Measurements from ENCODE around the gene PKIG.
"Not testable (repeated sequence)": the region's sequence is repeated elsewhere in the genome, so short reads cannot be mapped to it uniquely, and the experiment has no call there.

PKIG gene

DNA sequence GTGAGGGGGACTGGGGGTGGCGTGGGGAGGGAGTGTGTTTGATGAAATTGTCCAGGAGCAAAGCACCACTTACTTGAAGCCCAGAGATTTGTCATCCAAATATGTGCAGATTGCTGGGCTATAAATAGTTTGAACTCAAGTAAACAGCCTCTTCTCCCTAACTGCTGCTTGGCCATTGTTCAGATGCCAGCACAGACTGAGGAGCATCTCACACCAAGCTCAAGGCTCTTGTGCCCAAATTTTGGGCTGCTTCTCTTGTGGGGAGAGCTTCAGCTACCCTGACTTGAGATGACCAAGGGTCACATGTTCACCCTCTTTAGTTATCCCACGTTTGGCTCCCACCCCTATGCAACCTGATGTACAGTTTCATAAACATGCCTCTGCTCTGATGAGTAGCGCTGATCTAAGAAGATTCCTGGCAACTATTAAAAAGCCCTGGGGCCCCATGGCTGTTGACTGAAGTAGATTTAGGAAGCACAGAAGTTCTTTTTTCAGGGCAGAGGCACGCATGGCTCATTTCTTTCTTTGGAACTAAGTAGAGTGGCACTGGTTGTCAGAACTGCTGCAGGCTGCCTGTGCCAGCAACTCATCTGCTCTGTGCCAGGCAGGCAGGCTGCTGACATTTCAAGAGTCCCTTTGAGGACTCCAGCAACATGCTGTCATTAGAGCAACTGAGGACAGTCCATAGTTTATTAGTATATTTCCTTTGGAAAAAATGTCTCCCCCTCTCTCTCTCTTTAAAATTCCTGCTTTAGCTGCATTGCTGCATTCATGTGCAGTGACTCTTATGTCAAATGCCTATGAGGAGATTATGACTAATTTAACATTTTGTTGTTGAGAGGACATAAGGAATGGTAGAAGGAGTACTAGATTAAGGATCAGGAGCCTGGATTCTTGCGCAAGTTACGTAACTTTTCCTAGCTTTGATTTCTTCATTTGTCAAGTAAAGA, 9.6 kb upstream of the PKIG start:
- peak; percentile 53 for DNase-seq

- no peak for DNase-seq
Observed at GRCh38 chr20:44573501-44573869, 8.9 kb upstream of the PKIG start.

DNA sequence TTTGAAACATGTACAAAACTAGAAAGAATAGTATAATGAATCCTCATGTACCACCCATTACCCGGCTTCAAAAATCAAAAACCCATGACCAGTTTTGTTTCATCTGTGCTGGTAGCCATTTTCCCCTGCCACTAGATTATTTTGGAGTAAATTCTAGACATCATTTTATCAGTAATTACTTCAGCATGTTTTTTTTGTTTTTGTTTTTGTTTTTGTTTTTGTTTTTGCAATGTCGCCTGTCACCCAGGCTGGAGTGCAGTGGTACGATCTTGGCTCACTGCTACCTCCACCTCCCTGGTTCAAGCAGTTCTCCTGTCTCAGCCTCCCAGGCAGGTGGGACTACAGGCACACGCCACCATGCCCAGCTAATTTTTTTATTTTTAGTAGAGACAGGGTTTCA, 8.0 kb upstream of the PKIG start:
- DNase-seq, result no peak

DNA sequence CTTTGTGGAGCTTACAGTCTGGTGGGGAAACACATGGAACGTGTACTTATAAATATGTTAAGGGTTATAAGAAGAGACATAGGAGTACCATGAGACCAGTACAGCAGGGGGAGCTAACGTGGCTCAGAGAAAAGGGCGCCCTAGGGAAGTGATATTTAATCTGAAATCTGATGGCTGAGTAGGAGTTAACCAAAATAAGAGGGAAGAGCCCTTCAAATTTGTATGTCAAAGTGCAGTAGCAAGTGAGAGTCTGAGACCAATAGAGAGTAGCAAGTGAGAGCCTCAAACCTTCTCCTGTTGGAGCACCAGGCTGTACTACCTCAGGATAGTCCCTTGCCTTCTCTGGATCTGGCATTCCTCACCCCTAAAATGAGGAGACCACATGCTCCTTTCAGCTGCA, 6.1 kb upstream of the PKIG start:
- DNase-seq, result no peak

- no peak for DNase-seq
Observed at GRCh38 chr20:44579313-44580081, 2.9 kb upstream of the PKIG start.

DNA sequence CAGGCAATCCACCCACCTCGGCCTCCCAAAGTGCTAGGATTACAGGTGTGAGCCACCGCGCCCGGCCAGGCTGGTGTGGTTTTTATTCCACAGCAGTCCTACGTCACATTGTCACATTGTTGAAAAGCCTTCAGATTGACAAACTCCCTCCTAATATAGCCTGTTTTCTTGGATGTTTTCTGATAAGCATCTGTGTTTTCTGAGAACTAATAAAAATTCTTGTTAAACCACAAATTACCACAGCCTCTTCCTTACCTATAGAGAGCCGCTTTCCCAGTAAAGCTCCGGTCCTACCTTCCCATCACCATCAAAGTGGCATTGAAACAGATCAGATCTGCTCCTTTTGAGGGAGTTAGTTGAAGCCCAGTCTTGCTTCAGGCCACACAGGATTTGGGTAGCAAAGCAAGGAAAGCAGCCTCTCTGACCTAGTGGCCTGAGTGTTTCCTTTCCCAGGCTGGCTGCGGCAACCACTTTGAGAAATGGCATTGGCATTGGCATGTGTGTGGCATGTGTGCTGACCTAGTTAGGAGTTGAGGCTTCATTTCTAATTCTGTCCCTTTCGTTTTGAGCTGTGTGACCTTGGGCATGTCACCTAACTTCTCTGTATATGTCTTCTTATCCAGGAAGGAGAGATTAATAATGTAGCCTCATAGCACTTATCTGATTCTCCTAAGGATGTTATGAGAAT, 1.7 kb upstream of the PKIG start:
- no peak for DNase-seq

DNA sequence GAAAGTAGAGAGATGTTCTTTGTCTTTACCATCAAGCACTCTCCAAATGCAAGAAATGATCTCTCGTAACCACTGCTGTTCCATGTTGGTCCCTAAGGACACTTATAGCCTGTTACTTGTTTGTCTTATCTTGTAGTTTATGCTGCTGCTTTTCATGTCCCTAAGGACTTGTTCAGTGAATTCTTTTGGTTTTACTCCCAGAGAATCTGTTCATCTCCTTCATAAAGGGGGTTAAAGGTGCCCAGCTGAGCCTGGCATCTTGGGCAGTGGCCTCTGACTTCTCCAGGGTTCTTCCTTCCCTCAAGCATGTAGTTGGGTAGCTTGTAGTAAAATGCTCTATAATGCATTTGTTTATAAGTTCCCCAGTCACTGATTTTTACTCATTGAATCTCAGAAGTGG, 864 bp upstream of the PKIG start:
- no peak for DNase-seq

DNA sequence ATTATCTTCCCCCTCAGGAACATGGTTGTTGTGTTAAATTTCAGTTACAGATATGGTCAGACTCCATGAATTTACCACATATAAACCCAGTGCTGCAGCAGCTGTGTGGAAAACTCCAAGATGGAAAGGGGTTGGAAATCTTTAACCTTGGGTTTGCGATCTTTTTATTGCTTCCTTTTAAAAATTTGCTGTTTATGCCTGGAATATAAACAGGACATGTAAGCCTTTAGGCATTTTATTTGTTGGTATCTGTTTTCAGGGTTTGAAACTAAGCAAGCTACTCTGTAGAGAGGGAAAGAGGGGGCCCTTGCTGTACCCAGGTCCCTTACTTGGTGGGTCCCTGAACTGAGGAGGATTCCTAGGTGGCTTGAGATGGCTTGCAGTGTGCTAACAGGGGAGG, 778 bp downstream of the PKIG start:
- no peak for DNase-seq

DNA sequence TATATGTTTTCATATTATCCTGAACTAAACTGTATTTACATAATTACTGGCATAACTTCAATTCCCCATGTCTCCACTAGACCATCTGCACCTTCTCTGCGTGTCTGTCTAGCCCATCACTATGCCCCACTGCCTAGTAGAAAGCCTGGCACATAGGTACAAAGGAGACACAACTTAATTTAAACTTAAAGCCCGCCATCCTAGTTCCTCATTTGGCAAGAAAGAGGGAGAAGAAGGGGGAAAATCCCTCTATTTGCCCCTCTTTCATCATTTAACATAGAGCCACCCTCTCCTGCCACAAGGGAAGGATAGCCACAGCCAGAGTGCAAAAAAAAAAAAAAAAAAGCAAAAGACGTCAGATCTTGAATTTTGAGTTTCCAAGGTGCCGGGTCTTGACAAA, 1.8 kb downstream of the PKIG start:
- DNase-seq, result no peak

DNA sequence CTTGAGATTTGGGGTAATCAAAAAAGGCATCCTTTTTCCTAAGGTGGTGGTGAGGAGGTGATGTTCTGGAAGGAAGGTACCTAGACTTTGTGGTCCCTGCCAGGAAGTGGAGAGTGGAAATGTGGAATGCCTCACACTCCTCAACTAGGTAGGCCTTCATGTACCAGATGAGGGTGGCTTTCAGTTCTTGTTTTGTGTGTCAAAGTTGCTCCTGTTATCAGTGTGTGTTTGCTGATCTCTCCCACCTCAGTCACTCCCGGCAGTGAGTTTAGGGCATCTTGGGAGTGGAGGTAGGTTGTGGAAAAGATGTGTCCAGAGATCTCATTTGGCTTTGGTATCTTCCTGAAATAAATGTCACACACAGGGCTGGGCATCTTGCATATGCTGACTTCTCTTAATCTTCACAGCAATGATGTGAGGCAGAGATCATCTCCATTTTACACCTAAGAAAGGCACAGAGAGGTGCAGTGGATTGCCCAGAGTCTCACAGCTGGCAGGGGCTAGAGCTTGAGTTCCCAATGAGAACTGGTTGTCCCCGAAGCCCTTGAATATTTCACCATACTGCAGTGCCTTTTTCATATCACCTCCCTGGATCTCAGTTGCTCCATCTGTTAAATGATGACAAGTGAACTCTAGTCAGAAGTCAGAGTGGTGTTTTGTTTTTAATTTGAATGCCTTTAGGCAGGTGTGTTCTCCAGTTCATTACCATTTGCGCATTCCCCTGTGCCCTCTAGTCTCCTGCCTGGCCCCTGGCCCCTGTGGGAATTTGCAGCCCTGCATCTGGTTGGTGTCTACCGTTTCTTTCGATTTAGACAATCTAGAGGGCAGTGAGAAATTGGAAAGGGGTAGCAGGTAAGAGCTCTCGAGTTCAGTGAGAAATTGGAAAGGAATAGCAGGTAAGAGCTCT, 2.9 kb downstream of the PKIG start:
- no peak for DNase-seq

- DNase-seq, result no peak
Observed at GRCh38 chr20:44586289-44586911, 4.0 kb downstream of the PKIG start.

DNA sequence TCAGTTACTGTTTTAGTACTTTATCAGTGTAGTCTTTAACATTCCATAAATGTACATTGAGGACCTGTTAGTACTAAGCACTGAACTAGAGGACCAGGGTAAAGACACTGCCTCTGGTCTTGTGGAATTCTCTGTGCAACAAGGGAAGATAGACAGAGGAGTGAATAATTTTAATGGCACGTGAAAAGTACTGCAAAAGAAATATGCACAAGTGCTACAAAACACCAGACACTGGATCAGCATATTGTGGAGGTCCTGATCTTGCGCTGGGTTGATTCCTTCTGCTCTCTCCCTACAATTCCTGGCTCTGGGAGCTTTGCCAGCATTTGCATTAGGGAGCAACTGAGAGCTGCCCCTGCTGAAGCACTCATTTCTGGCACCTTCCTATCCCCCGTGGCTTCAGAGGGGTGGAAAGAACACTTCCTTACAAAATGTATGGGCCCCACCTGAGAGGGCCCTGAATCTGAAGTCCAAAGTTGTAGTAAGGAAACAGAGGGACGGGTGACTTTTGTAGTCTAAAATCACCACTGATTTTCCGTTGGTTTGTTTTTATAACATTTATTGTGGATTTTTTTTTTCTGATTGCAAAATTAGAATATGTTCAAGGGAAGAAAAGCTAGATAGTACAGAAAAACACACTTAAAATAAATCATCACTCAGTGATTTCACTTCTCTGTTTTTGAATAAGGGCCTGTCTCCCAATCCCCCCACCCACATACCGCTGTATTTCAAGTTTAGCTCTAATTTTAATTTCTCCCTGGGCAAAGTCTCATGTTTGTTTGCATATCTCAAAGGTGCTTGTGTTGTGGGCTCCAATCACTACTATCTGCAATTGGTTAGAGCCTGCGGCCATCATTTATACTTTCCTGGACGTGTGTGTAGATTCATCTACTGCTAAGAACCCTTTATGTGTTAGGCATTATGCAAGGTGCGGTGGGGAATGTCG, 4.9 kb downstream of the PKIG start:
- no peak for DNase-seq

- DNase-seq, result not testable (repeated sequence)
Observed at GRCh38 chr20:44588321-44588720, 5.9 kb downstream of the PKIG start.

- DNase-seq, result no peak
Observed at GRCh38 chr20:44589537-44589936, 7.2 kb downstream of the PKIG start.

DNA sequence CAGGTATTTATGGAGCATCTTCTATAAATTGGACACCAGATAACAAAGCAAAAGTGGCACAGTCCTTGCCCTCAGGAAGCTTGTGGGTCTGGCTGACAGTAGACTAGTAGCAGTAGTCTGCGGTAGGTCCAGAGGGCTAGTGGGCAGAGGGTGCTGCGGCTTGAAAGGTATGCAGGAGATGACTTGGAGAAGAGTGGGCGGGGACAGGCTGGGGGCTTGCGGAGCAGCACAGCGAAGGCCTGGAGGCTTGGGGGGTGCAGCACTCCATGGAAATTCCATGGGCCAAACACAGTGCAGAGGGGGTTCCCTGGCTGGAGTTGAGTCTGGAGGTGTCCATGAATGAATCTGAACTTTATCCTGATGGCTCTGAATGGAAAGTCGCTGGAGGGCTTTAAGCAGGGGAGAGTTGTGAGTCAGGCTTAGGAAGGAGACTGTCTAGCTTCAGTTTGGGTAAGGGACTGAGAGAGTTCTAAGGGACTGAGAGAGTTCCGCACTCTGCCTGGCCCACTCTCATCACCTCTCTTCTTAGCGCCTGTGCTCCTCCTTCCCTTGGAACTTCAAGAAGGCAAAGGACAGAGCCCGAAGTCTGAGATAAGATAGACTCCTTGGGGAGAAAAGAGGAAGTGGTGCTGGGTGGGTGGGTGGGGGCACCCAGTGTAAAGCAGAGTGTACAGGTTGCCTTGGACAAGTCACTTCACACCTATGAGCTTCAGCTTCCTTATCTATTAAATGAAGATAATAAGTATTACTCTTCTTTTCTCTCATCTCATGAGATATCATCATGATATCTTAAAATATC, 8.8 kb downstream of the PKIG start:
- no peak for DNase-seq

DNA sequence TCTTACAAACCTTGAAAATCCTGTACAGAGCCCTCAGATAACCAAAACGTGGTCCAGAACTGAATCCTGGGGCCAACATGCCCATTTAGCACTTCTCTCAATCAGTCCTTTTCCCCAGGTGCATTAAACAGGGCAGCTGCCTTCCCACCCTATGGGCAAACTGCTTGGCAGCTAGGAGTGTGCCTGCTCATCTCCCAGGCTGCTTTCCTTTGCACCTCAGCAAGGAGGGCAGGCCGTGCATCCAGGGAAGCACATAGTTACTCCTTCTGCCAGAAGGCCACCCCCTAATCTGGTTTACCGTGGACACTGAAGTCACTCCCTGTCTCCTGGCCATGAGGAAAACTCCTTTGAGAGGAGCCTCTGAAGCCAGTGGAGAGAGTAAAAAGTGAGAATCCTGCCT, 10.0 kb downstream of the PKIG start:
- DNase-seq, result no peak

GRCh38 chr20:44593751-44594150, 11.4 kb downstream of the PKIG start:
- no peak for DNase-seq

DNA sequence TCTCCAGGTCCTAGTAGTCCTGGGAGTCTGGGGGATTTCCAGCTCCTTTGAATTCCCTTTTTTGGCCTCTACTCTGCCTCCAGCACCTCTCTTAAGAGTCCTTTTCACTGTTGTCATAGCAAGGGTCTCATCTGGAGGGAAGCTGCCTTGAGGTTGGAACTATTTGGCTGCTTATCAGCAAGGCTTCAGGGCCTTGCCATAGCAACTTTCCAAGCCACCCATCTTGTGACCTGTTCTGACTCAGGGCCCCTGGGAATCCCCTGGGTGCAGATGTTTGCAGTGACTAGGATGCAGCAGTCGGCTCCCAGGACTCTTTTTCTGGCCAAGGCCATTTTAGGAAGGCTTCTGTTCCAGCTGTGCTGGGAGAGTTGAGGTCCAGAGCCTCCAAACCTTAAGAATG, 12.4 kb downstream of the PKIG start:
- DNase-seq, result no peak

GRCh38 chr20:44596010-44596409, 13.6 kb downstream of the PKIG start:
- DNase-seq, result no peak

DNA sequence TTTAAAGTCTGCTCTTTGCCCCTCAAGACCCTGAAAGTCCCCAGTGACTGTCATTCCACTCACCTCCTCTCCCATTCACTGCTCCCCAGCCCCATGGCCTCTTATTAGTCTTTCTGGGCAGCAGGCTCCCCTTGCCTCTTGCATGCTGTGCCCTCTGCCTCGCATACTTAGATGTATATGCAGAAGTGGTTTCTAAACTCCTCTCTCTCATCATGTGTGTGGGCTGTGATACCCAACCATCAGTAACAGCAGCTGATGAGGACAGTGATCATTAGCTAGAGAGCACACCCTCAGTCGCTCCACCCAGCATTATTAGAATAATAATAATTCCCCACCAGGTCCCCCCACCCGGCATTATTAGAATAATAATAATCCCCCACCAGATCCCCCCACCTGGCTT, 14.5 kb downstream of the PKIG start:
- DNase-seq, result no peak
